CD14-positive monocyte (primary cell): ENCODE results near the gene HSF2. TPM values are rescaled to one million over a fixed set of nuclear protein-coding genes. Genes with fewer than 3 reads are reported as not detected.
A peak's percentile ranks its signal among the peaks of the same experiment; 100 is the strongest.

ENCODE experiments used
- DNase-seq, 3 donors: peaks; one replicate each; pipeline ENCODE4 v3.0.0-alpha.2; 2011 to 2022
- H2AFZ ChIP-seq: 2 replicates; pipeline ENCODE4 v1.6.0; 2012; ENCODE audit warnings: mild to moderate bottlenecking, low read depth, low read length, inconsistent platforms; ENCODE audit not compliant: insufficient read depth, poor library complexity, severe bottlenecking
- H3K27ac ChIP-seq, 2 donors: 1 replicate in 1 of 2; 2 replicates in 1 of 2; pipeline ENCODE4 v1.5.1; 2012 to 2013; ENCODE audit warnings: low read length in 2 of 2, control low read depth in 1 of 2, inconsistent platforms in 1 of 2, low read depth in 1 of 2, mild to moderate bottlenecking in 1 of 2
- H3K27me3 ChIP-seq, 2 donors: one replicate each; pipeline versions ENCODE4 v1.6.0 to v1.6.1; 2011 to 2013; ENCODE audit warnings: low read length in 2 of 2; ENCODE audit not compliant: control insufficient read depth in 2 of 2, insufficient read depth in 2 of 2
- H3K36me3 ChIP-seq, 2 donors: replicated peaks in 1 of 2; 1 replicate in 1 of 2; 2 replicates in 1 of 2; pipeline versions ENCODE4 v1.5.1 to v1.6.1; 2012 to 2013; ENCODE audit warnings: low read length in 2 of 2, control low read depth in 1 of 2, inconsistent platforms in 1 of 2, mild to moderate bottlenecking in 1 of 2; ENCODE audit not compliant: insufficient read depth in 2 of 2, control insufficient read depth in 1 of 2
- H3K4me1 ChIP-seq, 2 donors: 1 replicate in 1 of 2; 2 replicates in 1 of 2; pipeline versions ENCODE4 v1.5.1 to v1.6.1; 2012 to 2013; ENCODE audit warnings: low read length in 2 of 2, control low read depth in 1 of 2, inconsistent platforms in 1 of 2, mild to moderate bottlenecking in 1 of 2, moderate library complexity in 1 of 2; ENCODE audit not compliant: insufficient read depth in 2 of 2, control insufficient read depth in 1 of 2
- H3K4me2 ChIP-seq: replicated peaks from 2 replicates; pipeline ENCODE3; 2012; ENCODE audit warnings: low read length, moderate library complexity, mild to moderate bottlenecking; ENCODE audit not compliant: poor library complexity, severe bottlenecking; ENCODE audit errors: extremely low read depth
- H3K4me3 ChIP-seq, 3 experiments: fragments of 200-600 bp in 1 of 3; sonication (generic) in 1 of 3; replicated peaks in 1 of 3; 1 replicate in 2 of 3; 2 replicates in 1 of 3; pipeline ENCODE4 v1.5.1; 2011 to 2013; ENCODE audit warnings: low read length in 3 of 3, mild to moderate bottlenecking in 3 of 3, control low read depth in 2 of 3, low read depth in 2 of 3, inconsistent platforms in 1 of 3, moderate library complexity in 1 of 3
- H3K79me2 ChIP-seq: 2 replicates; pipeline ENCODE4 v1.6.0; 2012; ENCODE audit warnings: mild to moderate bottlenecking, control low read depth, inconsistent platforms, low read length, moderate library complexity; ENCODE audit not compliant: insufficient read depth
- H3K9ac ChIP-seq: 2 replicates; pipeline ENCODE4 v1.6.0; 2017; ENCODE audit warnings: low read length, mild to moderate bottlenecking; ENCODE audit not compliant: insufficient read depth, poor library complexity, severe bottlenecking
- H3K9me3 ChIP-seq, 2 donors: replicated peaks in 1 of 2; 1 replicate in 1 of 2; 2 replicates in 1 of 2; pipeline versions ENCODE4 v1.5.1 to v1.6.1; 2012 to 2013; ENCODE audit warnings: low read length in 2 of 2, control low read depth in 1 of 2; ENCODE audit not compliant: control insufficient read depth in 1 of 2, insufficient read depth in 1 of 2
- H4K20me1 ChIP-seq: 2 replicates; pipeline ENCODE4 v1.6.0; 2012; ENCODE audit warnings: mild to moderate bottlenecking, low read length, control low read depth, moderate library complexity; ENCODE audit not compliant: insufficient read depth
- H3K27ac Mint-ChIP-seq, 7 donors: one replicate each; pipeline ENCODE4 v1.8.0; 2020; ENCODE audit warnings: mild to moderate bottlenecking in 7 of 7, mixed read lengths in 7 of 7, moderate library complexity in 6 of 7, inconsistent platforms in 2 of 7
- H3K27me3 Mint-ChIP-seq, 3 donors: one replicate each; pipeline ENCODE4 v1.8.0; 2021 to 2022; ENCODE audit warnings: low read depth in 3 of 3, mild to moderate bottlenecking in 3 of 3, mixed read lengths in 3 of 3, moderate library complexity in 3 of 3, inconsistent platforms in 1 of 3
- H3K36me3 Mint-ChIP-seq, 2 donors: one replicate each; pipeline ENCODE4 v1.8.0; 2020; ENCODE audit warnings: mixed read lengths in 2 of 2, inconsistent platforms in 1 of 2, mild to moderate bottlenecking in 1 of 2
- H3K4me1 Mint-ChIP-seq: one replicate; pipeline ENCODE4 v1.8.0; 2020; ENCODE audit warnings: mild to moderate bottlenecking, mixed read lengths
- H3K4me3 Mint-ChIP-seq, 2 donors: one replicate each; pipeline ENCODE4 v1.8.0; 2020; ENCODE audit warnings: mild to moderate bottlenecking in 2 of 2, mixed read lengths in 2 of 2, moderate library complexity in 1 of 2
- H3K9me3 Mint-ChIP-seq, 7 donors: one replicate each; pipeline ENCODE4 v1.8.0; 2020 to 2022; ENCODE audit warnings: mixed read lengths in 7 of 7, mild to moderate bottlenecking in 6 of 7, moderate library complexity in 6 of 7, inconsistent platforms in 2 of 7
- WGBS: methylation state at CpG from one replicate; pipeline ENCODE4 v1.1.5; 2013; ENCODE audit warnings: missing lambda C conversion rate; ENCODE audit not compliant: insufficient coverage; 5-methylcytosine and 5-hydroxymethylcytosine counted together
- intact Hi-C, 2 donors: fragments of 100-400 bp; cut with micrococcal nuclease; formaldehyde crosslinking; loops; one replicate each; pipeline versions ENCODE4 v1.15.0 to v1.15.1; 2023
- polyA plus RNA-seq, 3 donors: library from polyadenylated mRNA; depleted of rRNA in 1 of 3; unstranded in 2 of 3; stranded (reverse) in 1 of 3; fragments of 300-500 nt in 2 of 3; fragments of >200 nt in 1 of 3; fragmentation: Illumina TruSeq in 2 of 3; gene quantifications; 1 replicate in 2 of 3; 2 replicates in 1 of 3; pipeline ENCODE4 v1.2.3, GENCODE V29; 2012 to 2021
- TF ChIP-seq, protein P1 (sequence below): fragments of 200-600 bp; IDR thresholded peaks from one replicate; pipeline ENCODE4 v1.8.0; 2022; ENCODE audit warnings: antibody characterized with exemption, mild to moderate bottlenecking

The HSF2 gene
- polyA plus RNA-seq, 3 donors = 2.3 to 8.8 (median 2.6) TPM

DNA sequence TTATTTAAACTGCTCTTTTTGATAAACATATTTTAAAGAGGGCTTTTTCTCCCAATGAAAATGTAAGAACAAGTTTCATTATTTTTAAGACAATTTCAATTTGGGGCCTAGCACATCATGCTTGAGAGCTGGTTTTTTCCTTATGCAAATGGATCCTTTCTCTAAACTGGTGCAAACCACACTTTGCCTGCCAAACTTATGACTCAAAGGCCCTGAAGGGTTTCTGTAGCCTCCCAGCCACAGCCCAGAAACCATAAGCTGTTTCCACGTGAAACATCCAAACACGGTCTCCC, 451 bp upstream of the HSF2 start:
- no peaks in the 10 kb centered on the region for H4K20me1 ChIP-seq
- Mint-ChIP-seq H3K4me3 (peak overlapping the region; percentile 72 to 97), H3K36me3 (peaks cover 0 to 4% of the 10 kb centered on the region in 2 donors), H3K27ac (peak overlapping the region in 5 of 7 donors; percentile 66 to 82 (median 73)), H3K4me1 (peaks cover 20% of the 10 kb centered on the region), H3K9me3 (no peaks in the 10 kb centered on the region), H3K27me3 (peaks cover 0 to 2% (median 0%) of the 10 kb centered on the region in 3 donors)
- TF ChIP-seq, protein P1, sequence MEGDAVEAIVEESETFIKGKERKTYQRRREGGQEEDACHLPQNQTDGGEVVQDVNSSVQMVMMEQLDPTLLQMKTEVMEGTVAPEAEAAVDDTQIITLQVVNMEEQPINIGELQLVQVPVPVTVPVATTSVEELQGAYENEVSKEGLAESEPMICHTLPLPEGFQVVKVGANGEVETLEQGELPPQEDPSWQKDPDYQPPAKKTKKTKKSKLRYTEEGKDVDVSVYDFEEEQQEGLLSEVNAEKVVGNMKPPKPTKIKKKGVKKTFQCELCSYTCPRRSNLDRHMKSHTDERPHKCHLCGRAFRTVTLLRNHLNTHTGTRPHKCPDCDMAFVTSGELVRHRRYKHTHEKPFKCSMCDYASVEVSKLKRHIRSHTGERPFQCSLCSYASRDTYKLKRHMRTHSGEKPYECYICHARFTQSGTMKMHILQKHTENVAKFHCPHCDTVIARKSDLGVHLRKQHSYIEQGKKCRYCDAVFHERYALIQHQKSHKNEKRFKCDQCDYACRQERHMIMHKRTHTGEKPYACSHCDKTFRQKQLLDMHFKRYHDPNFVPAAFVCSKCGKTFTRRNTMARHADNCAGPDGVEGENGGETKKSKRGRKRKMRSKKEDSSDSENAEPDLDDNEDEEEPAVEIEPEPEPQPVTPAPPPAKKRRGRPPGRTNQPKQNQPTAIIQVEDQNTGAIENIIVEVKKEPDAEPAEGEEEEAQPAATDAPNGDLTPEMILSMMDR = no peak
- WGBS = no CpG with 5 or more reads among the region's 2 CpGs
- H3K4me2 ChIP-seq = peak overlapping the region; percentile 73
- peak overlapping the region in 1 of 2 donors; percentile 45 for H3K27ac ChIP-seq
- no peak for DNase-seq
- peak overlapping the region; percentile 19 for H3K9ac ChIP-seq
- H3K27me3 ChIP-seq = no peaks in the 10 kb centered on the region
- H2AFZ ChIP-seq = peak overlapping the region; percentile 41
- intact Hi-C loops = loop anchor here in 1 of 2 donors (10.0 kb wide), 1 partner anchor 1064 kb away; the partner anchor contains the start of gene TBC1D32
- no peaks in the 10 kb centered on the region for H3K36me3 ChIP-seq
- peaks cover 38% of the 10 kb centered on the region for H3K79me2 ChIP-seq
- peaks cover 12 to 13% of the 10 kb centered on the region in 2 donors for H3K4me1 ChIP-seq
- H3K4me3 ChIP-seq = peak overlapping the region; percentile 6 to 82 (median 14)
- no peaks in the 10 kb centered on the region for H3K9me3 ChIP-seq

DNA sequence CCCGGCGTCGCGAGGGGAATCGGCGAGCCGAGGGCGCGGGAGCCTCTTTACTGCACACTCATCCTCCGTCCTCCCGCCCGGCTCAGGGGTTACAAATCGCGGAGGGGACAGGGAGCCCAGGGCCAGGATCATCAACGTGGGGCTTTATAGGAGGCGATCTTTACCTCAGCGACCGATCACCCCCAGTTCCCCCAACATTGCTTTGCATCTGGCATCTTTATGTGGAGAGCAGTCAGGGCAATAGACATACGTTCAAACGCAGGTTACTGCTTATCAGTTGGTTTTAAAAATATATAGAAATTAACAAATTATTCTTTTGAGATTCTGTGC, 634 bp downstream of the HSF2 start:
- Histone ChIP-seq H3K79me2 (peaks cover 48% of the 10 kb centered on the region), H3K9me3 (no peaks in the 10 kb centered on the region), H3K4me2 (peak overlapping the region; percentile 73), H3K4me3 (peak overlapping the region; percentile 82 to 97 (median 94)), H3K9ac (peak overlapping the region; percentile 80), H3K27me3 (no peaks in the 10 kb centered on the region), H4K20me1 (no peaks in the 10 kb centered on the region), H3K36me3 (no peaks in the 10 kb centered on the region), H3K27ac (peak overlapping the region in 1 of 2 donors; percentile 73), H3K4me1 (peaks cover 12 to 13% of the 10 kb centered on the region in 2 donors), H2AFZ (peak overlapping the region; percentile 95)
- peaks cover 21% of the 10 kb centered on the region for H3K4me1 Mint-ChIP-seq
- intact Hi-C loops = loop anchor here (5.0 to 10.0 kb wide), 2 partner anchors 72 to 75 kb away; partner anchors contain the start of gene SERINC1 (in 2 of the 2)
- 0% methylated on average over 14 of the region's 20 CpGs for WGBS
- H3K27me3 Mint-ChIP-seq = no peaks in the 10 kb centered on the region
- H3K4me3 Mint-ChIP-seq = peak overlapping the region; percentile 96 to 97
- H3K9me3 Mint-ChIP-seq = no peaks in the 10 kb centered on the region
- TF ChIP-seq, protein P1 = no peak
- H3K27ac Mint-ChIP-seq = peak overlapping the region in 5 of 7 donors; percentile 82 to 91 (median 86)
- H3K36me3 Mint-ChIP-seq = peaks cover 0 to 5% of the 10 kb centered on the region in 2 donors
- DNase-seq = peak in 2 of 3 donors; percentile 7 to 23
